Calu3 (cell line): ENCODE measurements around the gene KIAA1755. TPM values are rescaled to one million over a fixed set of nuclear protein-coding genes. Genes with fewer than 3 reads are reported as not detected.
"Not testable (repeated sequence)": the region's sequence is repeated elsewhere in the genome, so short reads cannot be mapped to it uniquely, and the experiment has no call there.

Experiments used
- BruUV-seq: library from RNA; stranded (reverse); fragments of 400-500 nt; replicated peaks from 2 replicates; lab custom pipeline; 2021; lab: Mats Ljungman, UMichigan
- CTCF ChIA-PET: fragments of 300-600 bp; sonication (Branson Sonifier 250); formaldehyde crosslinking; loops from one replicate; lab custom pipeline; 2022; ENCODE audit warnings: antibody characterized with exemption; lab: Charles Lee
- DNase-seq: peaks from one replicate; pipeline ENCODE4 v3.0.0; 2022
- H3K27ac Mint-ChIP-seq: one replicate; pipeline ENCODE4 v1.8.0; 2022; ENCODE audit warnings: mixed read lengths; ENCODE audit not compliant: unreplicated experiment
- H3K27me3 Mint-ChIP-seq: one replicate; pipeline ENCODE4 v1.8.0; 2022; ENCODE audit warnings: mixed read lengths; ENCODE audit not compliant: unreplicated experiment
- H3K36me3 Mint-ChIP-seq: one replicate; pipeline ENCODE4 v1.8.0; 2022; ENCODE audit warnings: mild to moderate bottlenecking, moderate library complexity, mixed read lengths; ENCODE audit not compliant: insufficient read depth, unreplicated experiment
- H3K4me1 Mint-ChIP-seq: one replicate; pipeline ENCODE4 v1.8.0; 2022; ENCODE audit warnings: mild to moderate bottlenecking, low read depth, mixed read lengths; ENCODE audit not compliant: unreplicated experiment
- H3K4me3 Mint-ChIP-seq: one replicate; pipeline ENCODE4 v1.8.0; 2022; ENCODE audit warnings: mild to moderate bottlenecking, low read depth, moderate library complexity, mixed read lengths; ENCODE audit not compliant: unreplicated experiment
- H3K9me3 Mint-ChIP-seq: one replicate; pipeline ENCODE4 v1.8.0; 2022; ENCODE audit warnings: low read depth, mixed read lengths; ENCODE audit not compliant: unreplicated experiment
- CTCF ChIP-seq: fragments of 200-600 bp; IDR thresholded peaks from one replicate; pipeline ENCODE4 v1.8.0; 2022; ENCODE audit warnings: antibody characterized with exemption; ENCODE audit not compliant: unreplicated experiment
- intact Hi-C: fragments of 100-400 bp; cut with micrococcal nuclease; formaldehyde crosslinking; loops from one replicate; pipeline ENCODE4 v1.10.0; 2022; ENCODE audit not compliant: unreplicated experiment
- total RNA-seq: library from RNA; stranded (reverse); gene quantifications from 2 replicates; pipeline ENCODE4 v1.2.3, GENCODE V29; 2022

Gene KIAA1755
- total RNA-seq, 1 experiment from 2014 or later = not detected

DNA sequence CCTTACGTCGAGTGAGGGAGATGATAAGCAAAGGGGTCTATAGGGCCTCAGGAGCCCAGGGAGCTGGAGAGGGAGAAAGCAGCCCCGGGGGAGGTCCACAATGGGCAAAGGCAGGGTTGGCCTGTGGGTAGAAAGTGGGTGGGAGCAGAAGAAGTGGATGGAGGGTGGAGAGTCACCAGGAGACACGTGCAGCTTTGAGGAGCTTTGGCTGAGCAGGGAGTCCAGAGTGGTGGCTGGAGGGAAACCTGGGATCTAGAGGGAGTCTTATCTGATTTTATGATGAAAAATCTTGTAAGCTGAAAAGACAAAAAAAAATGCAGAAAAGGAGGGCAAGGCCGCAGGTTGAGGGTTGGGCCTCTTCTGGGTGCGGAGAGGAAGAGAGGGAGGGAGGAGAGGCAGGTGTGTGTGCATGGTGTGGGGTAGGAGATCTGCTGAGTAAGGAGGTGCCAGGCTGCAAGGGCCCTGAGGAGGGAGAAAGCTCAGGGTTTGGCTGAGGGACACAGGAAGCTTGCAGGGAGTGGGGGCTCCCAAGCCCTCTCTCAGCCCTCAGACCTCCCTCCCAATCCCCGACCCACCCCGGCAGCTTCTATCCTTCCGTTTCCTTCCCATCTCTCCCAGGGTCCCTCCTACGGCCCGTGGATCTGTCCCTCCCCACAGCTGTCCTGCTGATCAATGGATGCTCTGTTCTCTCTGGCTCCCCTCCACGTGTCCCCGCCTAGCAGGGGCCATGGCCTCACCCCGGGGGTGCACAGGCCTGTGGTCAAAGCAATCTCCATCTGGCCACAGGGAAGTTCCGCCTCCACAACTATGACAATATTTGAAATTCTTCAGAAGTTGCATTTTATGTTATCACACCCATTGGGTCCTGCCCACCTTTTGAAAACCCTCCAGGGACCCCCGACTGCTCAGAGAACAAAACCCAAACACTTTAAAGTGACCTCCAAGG, 26.3 kb upstream of the KIAA1755 start:
- TF ChIP-seq CTCF = no peak
- Mint-ChIP-seq H3K4me1 (peaks cover 32% of the 10 kb centered on the region), H3K9me3 (no peaks in the 10 kb centered on the region), H3K27me3 (no peaks in the 10 kb centered on the region), H3K36me3 (no peaks in the 10 kb centered on the region), H3K27ac (peak overlapping the region; percentile 9), H3K4me3 (no peak overlapping the region)
- BruUV-seq = no TSS peak
- peak; percentile 41 for DNase-seq
- intact Hi-C loops = no loop called here
- CTCF ChIA-PET = interaction anchor here (0.7 to 1.4 kb wide), 5 partner anchors 10 to 413 kb away, joined by 3 to 4 read pairs (median 3); no protein-coding TSS in a partner anchor

- intact Hi-C loops = no loop called here
- Mint-ChIP-seq H3K27me3 (no peaks in the 10 kb centered on the region), H3K36me3 (no peaks in the 10 kb centered on the region), H3K4me1 (peaks cover 26% of the 10 kb centered on the region), H3K9me3 (no peaks in the 10 kb centered on the region), H3K27ac (no peak overlapping the region), H3K4me3 (no peak overlapping the region)
- no peak for DNase-seq
- BruUV-seq = no TSS peak
- CTCF ChIA-PET = no interaction called here
- no peak for TF ChIP-seq CTCF
Measured at GRCh38 chr20:38284893-38285444, 24.4 kb upstream of the KIAA1755 start.

DNA sequence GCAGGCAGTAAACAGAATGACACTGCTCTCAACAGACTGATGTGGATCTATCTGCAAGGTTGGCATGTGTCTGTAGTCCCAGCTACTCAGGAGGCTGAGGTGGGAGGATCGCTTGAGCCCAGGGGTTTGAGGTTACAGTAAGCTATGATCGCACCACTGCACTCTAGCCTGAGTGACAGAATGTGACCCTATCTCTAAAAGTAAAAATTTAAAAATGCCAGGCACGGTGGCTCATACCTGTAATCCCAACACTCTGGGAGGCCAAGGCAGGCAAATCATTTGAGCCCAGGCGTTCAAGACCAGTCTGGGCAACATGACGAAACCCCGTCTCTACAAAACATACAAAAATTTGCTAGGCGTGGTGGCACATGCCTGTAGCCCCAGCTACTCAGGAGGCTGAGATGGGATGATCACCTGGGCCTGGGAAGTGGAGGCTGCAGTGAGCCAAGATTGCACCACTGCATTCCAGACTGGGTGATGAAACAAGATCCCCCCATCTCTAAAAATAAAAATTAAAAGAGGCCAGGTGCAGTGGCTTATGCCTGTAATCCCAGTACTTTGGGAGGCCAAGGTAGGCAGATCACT, 23.6 kb upstream of the KIAA1755 start:
- H3K36me3 Mint-ChIP-seq, H3K4me3 Mint-ChIP-seq, BruUV-seq, DNase-seq, CTCF ChIA-PET, H3K9me3 Mint-ChIP-seq, H3K27ac Mint-ChIP-seq, intact Hi-C loops, H3K27me3 Mint-ChIP-seq: not testable (repeated sequence)
- H3K4me1 Mint-ChIP-seq = peaks cover 34% of the 10 kb centered on the region

DNA sequence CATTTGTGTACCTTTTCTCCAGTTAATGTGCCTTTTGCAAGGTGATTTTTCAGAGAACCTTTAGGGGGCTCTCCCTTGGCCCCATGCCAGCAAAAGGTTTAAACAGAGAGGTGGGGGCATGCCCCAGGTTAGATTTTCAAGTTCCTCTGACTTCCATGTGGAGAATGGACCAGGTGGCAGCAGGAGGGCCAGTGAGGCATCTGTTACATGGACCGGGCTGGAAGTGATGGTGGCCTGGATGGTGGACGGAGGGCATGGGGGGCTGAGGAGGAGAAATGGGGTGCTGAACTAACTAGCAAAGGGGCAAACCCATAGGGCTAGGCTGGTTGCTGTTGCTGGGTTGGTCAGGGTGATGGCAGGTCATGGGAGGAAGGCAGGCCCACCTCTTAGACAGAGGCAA, 22.7 kb upstream of the KIAA1755 start:
- DNase-seq = no peak

DNA sequence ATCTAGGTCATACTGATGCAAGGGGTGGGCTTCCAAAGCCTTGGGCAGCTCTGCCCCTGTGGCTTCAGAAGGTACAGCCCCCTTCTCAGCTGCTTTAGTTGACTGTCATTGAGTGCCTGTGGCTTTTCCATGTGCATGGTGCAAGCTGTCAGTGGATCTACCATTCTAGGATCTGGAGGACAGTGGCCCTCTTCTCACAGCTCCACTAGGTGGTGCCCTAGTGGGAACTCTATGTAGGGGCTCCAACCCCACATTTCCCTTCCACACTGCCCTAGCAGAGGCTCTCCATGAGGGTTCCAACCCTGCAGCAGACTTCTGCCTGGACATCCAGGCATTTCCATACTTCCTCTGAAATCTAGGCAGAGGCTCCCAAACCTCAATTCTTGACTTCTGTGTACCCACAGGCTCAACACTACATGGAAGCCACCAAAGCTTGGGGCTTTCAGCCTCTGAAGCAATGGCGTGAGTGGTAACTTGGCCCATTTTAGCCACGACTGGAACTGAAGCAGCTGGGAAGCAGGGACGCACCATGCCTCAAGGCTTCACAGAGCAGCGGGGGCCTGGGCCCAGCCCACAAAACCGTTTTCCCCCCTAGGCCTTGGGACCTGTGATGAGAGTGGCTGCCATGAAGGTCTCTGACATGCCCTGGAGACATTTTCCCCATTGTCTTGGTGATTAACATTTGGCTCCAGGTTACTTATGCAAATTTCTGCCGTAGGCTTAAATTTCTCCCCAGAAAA, 20.8 kb upstream of the KIAA1755 start:
- BruUV-seq, H3K27me3 Mint-ChIP-seq, H3K4me3 Mint-ChIP-seq, DNase-seq, H3K9me3 Mint-ChIP-seq, H3K36me3 Mint-ChIP-seq, CTCF ChIA-PET, intact Hi-C loops, H3K27ac Mint-ChIP-seq: not testable (repeated sequence)
- peaks cover 19% of the 10 kb centered on the region for H3K4me1 Mint-ChIP-seq

More for the DNA sequence above, 22.7 kb upstream of the KIAA1755 start:
- CTCF ChIA-PET = no interaction called here
- Mint-ChIP-seq H3K9me3 (no peaks in the 10 kb centered on the region), H3K4me3 (no peak overlapping the region), H3K27me3 (no peaks in the 10 kb centered on the region), H3K36me3 (no peaks in the 10 kb centered on the region), H3K4me1 (peaks cover 36% of the 10 kb centered on the region), H3K27ac (no peak overlapping the region)
- intact Hi-C loops = no loop called here
- BruUV-seq = no TSS peak
- no peak for TF ChIP-seq CTCF
